Measurements from ENCODE around the gene URM1. TPM values are rescaled to one million over a fixed set of nuclear protein-coding genes. Genes with fewer than 3 reads are reported as not detected.

URM1 gene
- total RNA-seq, 6 experiments from 2014 or later = 16.6 to 25.9 (median 22.2) TPM

DNA sequence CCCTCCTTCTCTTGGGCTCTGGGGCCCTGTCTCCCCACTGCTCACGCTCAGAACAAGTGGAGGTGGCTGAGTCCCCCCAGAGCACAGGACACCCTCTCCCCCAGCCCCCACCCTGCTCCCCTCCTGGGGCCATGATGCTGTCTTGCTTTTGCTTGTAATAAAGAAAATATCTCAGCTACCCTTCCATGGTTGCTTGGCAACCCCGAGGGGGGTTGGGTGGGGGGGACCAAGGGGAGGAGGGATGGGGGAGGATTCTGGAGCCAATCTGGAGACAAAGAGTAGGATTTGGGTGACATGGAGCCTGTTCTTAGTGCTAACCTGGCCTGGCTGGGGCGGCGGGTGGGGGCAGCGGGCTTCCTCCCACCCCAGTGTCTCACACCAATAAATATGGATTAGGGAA lies 33.4 kb downstream of the URM1 start:
- ATAC-seq (no peak), DNase-seq (no peak)
- intact Hi-C loops (cut with DNase I) = no loop called here
- Histone ChIP-seq H3K9me3 (no peaks in the 10 kb centered on the region), H3K27ac (no peak overlapping the region), H3K36me3 (no peaks in the 10 kb centered on the region), H3K27me3 (no peaks in the 10 kb centered on the region), H3K4me1 (no peaks in the 10 kb centered on the region), H3K4me3 (no peak overlapping the region)
- 63% methylated on average over 2 of the region's 5 CpGs for WGBS (ENCODE audit: insufficient coverage, low coverage, low lambda C conversion rate, missing lambda C conversion rate)
- no peak for TF ChIP-seq POLR2A (IDR thresholded peaks at IDR 0.05)
- TF ChIP-seq, protein P1, sequence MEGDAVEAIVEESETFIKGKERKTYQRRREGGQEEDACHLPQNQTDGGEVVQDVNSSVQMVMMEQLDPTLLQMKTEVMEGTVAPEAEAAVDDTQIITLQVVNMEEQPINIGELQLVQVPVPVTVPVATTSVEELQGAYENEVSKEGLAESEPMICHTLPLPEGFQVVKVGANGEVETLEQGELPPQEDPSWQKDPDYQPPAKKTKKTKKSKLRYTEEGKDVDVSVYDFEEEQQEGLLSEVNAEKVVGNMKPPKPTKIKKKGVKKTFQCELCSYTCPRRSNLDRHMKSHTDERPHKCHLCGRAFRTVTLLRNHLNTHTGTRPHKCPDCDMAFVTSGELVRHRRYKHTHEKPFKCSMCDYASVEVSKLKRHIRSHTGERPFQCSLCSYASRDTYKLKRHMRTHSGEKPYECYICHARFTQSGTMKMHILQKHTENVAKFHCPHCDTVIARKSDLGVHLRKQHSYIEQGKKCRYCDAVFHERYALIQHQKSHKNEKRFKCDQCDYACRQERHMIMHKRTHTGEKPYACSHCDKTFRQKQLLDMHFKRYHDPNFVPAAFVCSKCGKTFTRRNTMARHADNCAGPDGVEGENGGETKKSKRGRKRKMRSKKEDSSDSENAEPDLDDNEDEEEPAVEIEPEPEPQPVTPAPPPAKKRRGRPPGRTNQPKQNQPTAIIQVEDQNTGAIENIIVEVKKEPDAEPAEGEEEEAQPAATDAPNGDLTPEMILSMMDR (IDR thresholded peaks at IDR 0.05) = no peak

DNA sequence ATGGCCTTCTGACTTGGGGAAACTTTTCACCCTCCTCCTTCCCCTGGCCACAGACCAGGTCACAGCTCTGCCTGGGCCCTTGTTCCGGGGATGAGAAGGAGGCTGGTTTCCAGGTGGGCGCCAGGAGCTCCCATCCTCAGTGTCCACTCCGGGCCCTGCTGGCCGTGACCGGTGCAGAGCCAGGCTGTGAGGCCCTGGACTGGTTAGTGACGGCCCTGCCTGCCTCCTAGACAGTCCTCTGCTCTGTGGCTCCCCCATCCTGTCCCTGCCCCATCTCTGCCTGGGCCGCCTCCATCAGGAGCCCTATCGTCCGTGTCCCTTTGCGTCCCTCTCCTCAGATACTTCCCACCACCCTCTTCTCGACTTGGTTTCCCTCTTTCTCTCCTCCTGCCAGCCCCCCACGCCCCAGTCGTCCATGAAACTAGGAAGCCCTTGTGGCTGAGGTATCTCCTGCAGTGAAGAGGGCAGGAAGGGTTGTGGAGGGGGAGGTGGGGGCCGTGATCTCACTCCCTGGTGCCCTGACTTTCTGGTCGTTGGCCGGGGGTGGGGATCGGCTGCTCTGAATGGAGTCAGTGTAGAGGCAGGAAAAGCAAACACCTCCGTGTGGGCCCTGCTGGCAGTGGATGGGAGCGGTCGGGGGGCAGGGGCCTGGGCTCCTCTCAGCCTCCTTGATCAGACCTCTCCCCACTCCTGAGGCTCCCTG lies 34.1 kb downstream of the URM1 start:
- no peaks in the 10 kb centered on the region for H3K27me3 ChIP-seq
- H3K9me3 ChIP-seq = no peaks in the 10 kb centered on the region
- DNase-seq (no peak), ATAC-seq (peak in 2 of 4 donors; percentile 21 to 40)
- H3K4me3 ChIP-seq = no peak overlapping the region
- intact Hi-C loops (cut with DNase I) = no loop called here
- TF ChIP-seq POLR2A (IDR thresholded peaks at IDR 0.05) = no peak
- TF ChIP-seq, protein P1 (IDR thresholded peaks at IDR 0.05) = no peak
- 39% methylated on average over 11 of the region's 20 CpGs for WGBS (ENCODE audit: insufficient coverage, low coverage, low lambda C conversion rate, missing lambda C conversion rate)
- H3K27ac ChIP-seq = no peak overlapping the region
- no peaks in the 10 kb centered on the region for H3K36me3 ChIP-seq
- no peaks in the 10 kb centered on the region for H3K4me1 ChIP-seq

DNA sequence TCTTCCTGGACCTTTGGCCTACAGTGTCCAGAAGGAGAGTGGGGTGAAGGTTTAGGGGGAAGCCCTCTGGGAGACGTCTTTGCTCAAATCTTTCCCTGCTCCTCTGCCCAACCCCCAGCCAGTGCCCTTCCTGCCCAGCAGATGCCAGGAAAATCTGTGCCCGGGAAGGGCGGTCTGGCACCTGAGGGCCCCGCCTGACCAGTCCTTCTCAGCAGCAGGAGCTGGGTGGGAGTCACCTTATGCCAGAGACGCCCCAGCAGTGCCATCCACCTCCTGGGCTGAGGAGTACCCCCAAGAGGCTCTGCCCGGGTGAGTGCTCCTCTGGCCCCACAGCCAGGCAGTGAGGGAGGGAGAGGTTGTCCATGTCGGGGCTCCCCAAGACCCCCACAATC lies 34.6 kb downstream of the URM1 start:
- no peak for DNase-seq
- TF ChIP-seq, protein P1 (IDR thresholded peaks at IDR 0.05) = no peak
- no peak for TF ChIP-seq POLR2A (IDR thresholded peaks at IDR 0.05)
- ATAC-seq = peak in 1 of 4 donors; percentile 13
- intact Hi-C loops (cut with DNase I) = no loop called here
- no peak overlapping the region for H3K4me3 ChIP-seq
- WGBS (ENCODE audit: insufficient coverage, low coverage, low lambda C conversion rate, missing lambda C conversion rate) = 53% methylated on average over 2 of the region's 7 CpGs
- H3K9me3 ChIP-seq = no peaks in the 10 kb centered on the region
- H3K4me1 ChIP-seq = no peaks in the 10 kb centered on the region
- H3K36me3 ChIP-seq = no peaks in the 10 kb centered on the region
- H3K27ac ChIP-seq = no peak overlapping the region
- H3K27me3 ChIP-seq = no peaks in the 10 kb centered on the region

DNA sequence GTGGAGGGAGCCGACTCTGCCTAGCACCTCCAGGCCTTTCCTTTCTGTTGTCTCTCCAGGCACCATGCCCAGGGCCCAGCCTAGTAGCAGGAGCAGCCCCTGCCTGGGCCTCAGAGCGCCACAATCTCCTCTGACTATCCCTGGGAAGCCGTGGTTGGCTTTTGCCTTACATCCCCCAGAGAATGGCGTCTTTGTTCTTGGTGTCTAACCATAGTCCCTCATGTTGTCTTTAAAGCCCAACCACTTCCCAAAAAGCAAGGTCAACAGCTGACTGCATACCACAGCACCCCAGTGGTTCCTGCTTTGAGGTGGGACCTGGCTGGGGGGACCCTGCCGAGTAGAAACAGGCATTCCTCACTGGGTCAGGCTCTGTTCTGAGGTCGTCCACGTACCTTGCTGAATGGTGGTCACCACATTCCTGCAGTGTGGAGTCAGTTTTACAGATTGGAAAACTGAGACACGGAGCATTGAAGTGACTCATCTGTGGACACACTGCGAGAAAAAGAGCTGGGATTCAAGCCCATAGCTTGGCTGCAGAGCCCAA lies 35.7 kb downstream of the URM1 start:
- Histone ChIP-seq H3K27ac (no peak overlapping the region), H3K27me3 (no peaks in the 10 kb centered on the region), H3K9me3 (no peaks in the 10 kb centered on the region), H3K4me3 (no peak overlapping the region), H3K4me1 (no peaks in the 10 kb centered on the region), H3K36me3 (no peaks in the 10 kb centered on the region)
- ATAC-seq = no peak
- TF ChIP-seq POLR2A (IDR thresholded peaks at IDR 0.05) = no peak
- TF ChIP-seq, protein P1 (IDR thresholded peaks at IDR 0.05) = no peak
- intact Hi-C loops (cut with DNase I) = no loop called here
- DNase-seq = no peak
- 72% methylated on average over 4 of the region's 9 CpGs for WGBS (ENCODE audit: insufficient coverage, low coverage, low lambda C conversion rate, missing lambda C conversion rate)
